ENCODE measurements around the gene TARDBP. TPM values are rescaled to one million over a fixed set of nuclear protein-coding genes. Genes with fewer than 3 reads are reported as not detected.
"Not testable (repeated sequence)": the region's sequence is repeated elsewhere in the genome, so short reads cannot be mapped to it uniquely, and the experiment has no call there.

The TARDBP gene
- total RNA-seq = 129 TPM

GRCh38 chr1:11012260-11013159 lies at the start of gene TARDBP:
TSS of gene TARDBP (plus strand) at chr1:11012654. CDS start at chr1:11013728, 1,074 bp downstream.
- peak; percentile 87 for DNase-seq

GRCh38 chr1:10965546-10966226 lies 46.8 kb upstream of the TARDBP start:
- DNase-seq = no peak

GRCh38 chr1:10967090-10967489 lies 45.4 kb upstream of the TARDBP start:
- no peak for DNase-seq

GRCh38 chr1:10968411-10968826 lies 44.0 kb upstream of the TARDBP start:
- DNase-seq = no peak

GRCh38 chr1:10969267-10969970 lies 43.0 kb upstream of the TARDBP start:
- DNase-seq = peak; percentile 6

- DNase-seq = no peak
Observed at GRCh38 chr1:10969971-10970332, 42.5 kb upstream of the TARDBP start.

GRCh38 chr1:10973552-10973951 lies 38.9 kb upstream of the TARDBP start:
- DNase-seq = no peak

GRCh38 chr1:10973956-10974881 lies 38.2 kb upstream of the TARDBP start:
- no peak for DNase-seq

- no peak for DNase-seq
Observed at GRCh38 chr1:10975567-10976326, 36.7 kb upstream of the TARDBP start.

- DNase-seq = no peak
Observed at GRCh38 chr1:10978719-10979118, 33.7 kb upstream of the TARDBP start.

- no peak for DNase-seq
Observed at GRCh38 chr1:10979483-10979920, 33.0 kb upstream of the TARDBP start.

- DNase-seq = no peak
Observed at GRCh38 chr1:10980094-10980577, 32.3 kb upstream of the TARDBP start.

GRCh38 chr1:10980841-10981727 lies 31.4 kb upstream of the TARDBP start:
- DNase-seq = no peak

- DNase-seq = no peak
Observed at GRCh38 chr1:10986525-10986890, 25.9 kb upstream of the TARDBP start.

GRCh38 chr1:10987840-10988417 lies 24.5 kb upstream of the TARDBP start:
- no peak for DNase-seq

GRCh38 chr1:10989095-10989494 lies 23.4 kb upstream of the TARDBP start:
- no peak for DNase-seq

- not testable (repeated sequence) for DNase-seq
Observed at GRCh38 chr1:10989920-10990516, 22.4 kb upstream of the TARDBP start.

GRCh38 chr1:10990828-10991227 lies 21.6 kb upstream of the TARDBP start:
- no peak for DNase-seq

GRCh38 chr1:10992004-10992403 lies 20.4 kb upstream of the TARDBP start:
- DNase-seq = not testable (repeated sequence)
